HepG2 (cell line): ENCODE measurements around the gene VPS13D. TPM values are rescaled to one million over a fixed set of nuclear protein-coding genes. Genes with fewer than 3 reads are reported as not detected.

Source experiments
- DNMT1 ChIP-seq: sonication (generic); formaldehyde crosslinking; IDR thresholded peaks from 2 replicates; pipeline ENCODE4 v1.5.1; 2020; ENCODE audit warnings: mild to moderate bottlenecking, missing genetic modification reagents
- DNMT3B ChIP-seq: conservative IDR thresholded peaks from 2 replicates; pipeline ENCODE4 v1.6.1; 2016; ENCODE audit warnings: missing biosample characterization, control low read depth
- GATAD2A ChIP-seq: IDR thresholded peaks from 2 replicates; pipeline ENCODE4 v1.6.1; 2016
- XRCC5 ChIP-seq: fragments of 200-400 bp; formaldehyde crosslinking; optimal IDR thresholded peaks from 2 replicates; pipeline ENCODE3; 2017; ENCODE audit warnings: mild to moderate bottlenecking, low read length
- ZMAT3 ChIP-seq: sonication (generic); formaldehyde crosslinking; conservative IDR thresholded peaks from 2 replicates; pipeline ENCODE4 v1.7.0; 2021; ENCODE audit warnings: missing genetic modification reagents
- ZMYM4 ChIP-seq: sonication (generic); formaldehyde crosslinking; IDR thresholded peaks from 2 replicates; pipeline ENCODE4 v1.8.1; 2023; ENCODE audit warnings: mild to moderate bottlenecking, missing genetic modification reagents
- ZNF33B ChIP-seq: sonication (generic); formaldehyde crosslinking; IDR thresholded peaks from 2 replicates; pipeline ENCODE4 v1.5.1; 2020; ENCODE audit warnings: mild to moderate bottlenecking, missing genetic modification reagents
- ZNF367 ChIP-seq: sonication (generic); formaldehyde crosslinking; IDR thresholded peaks from 2 replicates; pipeline ENCODE4 v1.4.0; 2020; ENCODE audit warnings: missing genetic modification reagents, borderline replicate concordance
- ZNF496 ChIP-seq: sonication (generic); formaldehyde crosslinking; IDR thresholded peaks from 2 replicates; pipeline ENCODE4 v1.8.1; 2023; ENCODE audit warnings: mild to moderate bottlenecking, moderate library complexity, missing genetic modification reagents; ENCODE audit not compliant: insufficient replicate concordance
- ZNF569 ChIP-seq: sonication (generic); formaldehyde crosslinking; IDR thresholded peaks from 2 replicates; pipeline ENCODE4 v1.5.0; 2020; ENCODE audit warnings: mild to moderate bottlenecking, missing genetic modification reagents, moderate library complexity, borderline replicate concordance
- ZNF703 ChIP-seq: sonication (generic); formaldehyde crosslinking; IDR thresholded peaks from 2 replicates; pipeline ENCODE4 v1.5.1; 2020; ENCODE audit warnings: missing genetic modification reagents, mild to moderate bottlenecking, moderate library complexity, borderline replicate concordance
- polyA plus RNA-seq, 8 experiments: library from polyadenylated mRNA; depleted of rRNA in 3 of 8; stranded (reverse) in 7 of 8; unstranded in 1 of 8; fragments of >200 nt; fragmentation: Illumina TruSeq in 4 of 8; extraction: Trizol in 4 of 8; gene quantifications; 2 replicates each; pipeline versions ENCODE4 v1.2.1 to v1.2.3, GENCODE V29; 2011 to 2016; ENCODE audit warnings: low read depth in 4 of 8, missing spikeins in 1 of 8, mixed read lengths in 1 of 8; ENCODE audit not compliant: insufficient read depth in 1 of 8
- total RNA-seq, 5 experiments: library from RNA; depleted of rRNA; stranded (reverse); fragments of >200 nt; fragmentation: Illumina TruSeq; extraction: Trizol; gene quantifications; 2 replicates each; pipeline ENCODE4 v1.2.3, GENCODE V29; 2016; ENCODE audit warnings: low read depth in 1 of 5
- TF ChIP-seq, protein P1 (sequence below): sonication (generic); formaldehyde crosslinking; IDR thresholded peaks from 2 replicates; pipeline ENCODE4 v1.5.0; 2020; ENCODE audit warnings: mild to moderate bottlenecking, missing genetic modification reagents
- TF ChIP-seq, protein P2 (sequence below): sonication (generic); formaldehyde crosslinking; IDR thresholded peaks from 2 replicates; pipeline ENCODE4 v1.4.0; 2020; ENCODE audit warnings: missing genetic modification reagents
- TF ChIP-seq, protein P3 (sequence below): sonication (generic); formaldehyde crosslinking; IDR thresholded peaks from 2 replicates; pipeline ENCODE4 v1.4.0; 2020; ENCODE audit warnings: missing genetic modification reagents
- TF ChIP-seq, protein P4 (sequence below): sonication (generic); formaldehyde crosslinking; IDR thresholded peaks from 2 replicates; pipeline ENCODE4 v1.4.0; 2020; ENCODE audit warnings: mild to moderate bottlenecking, missing genetic modification reagents

Gene VPS13D
- total and polyA plus RNA-seq, 2 of the 13 experiments (the other 11 are each of a cell fraction or from before 2014, with no cell fraction given) = 8.6 to 13.9 TPM

DNA sequence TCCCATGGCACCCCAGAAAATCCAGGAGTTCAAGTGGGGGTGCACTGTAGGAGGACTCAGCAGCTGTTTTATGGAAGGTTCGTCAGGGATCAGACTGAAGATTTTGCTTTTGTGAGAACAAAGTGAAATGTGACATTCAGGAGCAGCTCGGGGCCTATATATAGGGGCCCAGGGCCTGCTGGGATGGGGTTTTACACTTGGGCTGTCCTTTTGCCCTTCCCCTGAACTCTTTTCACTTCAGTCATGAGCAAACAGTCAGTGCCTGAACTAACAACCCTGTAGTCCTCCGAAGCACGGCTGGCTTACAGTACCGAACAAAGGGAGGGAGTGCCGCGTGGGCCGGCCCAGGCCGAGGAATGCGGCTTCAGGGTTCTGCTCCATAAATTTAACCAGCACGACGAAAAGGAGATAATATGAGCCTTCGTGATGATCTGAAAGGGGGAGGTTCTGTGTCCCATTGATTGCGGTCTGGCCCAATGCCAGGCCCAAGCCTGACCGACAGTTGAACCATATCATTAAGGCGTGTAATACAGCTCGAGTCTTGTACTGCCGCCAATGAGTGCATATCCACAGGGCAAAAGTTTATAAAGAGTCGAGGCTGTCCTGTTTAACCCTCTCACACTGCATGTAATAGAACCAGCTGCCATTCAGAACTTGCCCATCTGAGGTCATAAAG is 248.2 kb downstream of the VPS13D start (continued):
- TF ChIP-seq ZNF496 (CRISPR knock-in tag) = no peak
- TF ChIP-seq ZNF367 (CRISPR knock-in tag) = no peak
- peak; percentile 61 for TF ChIP-seq XRCC5
- TF ChIP-seq, protein P1, sequence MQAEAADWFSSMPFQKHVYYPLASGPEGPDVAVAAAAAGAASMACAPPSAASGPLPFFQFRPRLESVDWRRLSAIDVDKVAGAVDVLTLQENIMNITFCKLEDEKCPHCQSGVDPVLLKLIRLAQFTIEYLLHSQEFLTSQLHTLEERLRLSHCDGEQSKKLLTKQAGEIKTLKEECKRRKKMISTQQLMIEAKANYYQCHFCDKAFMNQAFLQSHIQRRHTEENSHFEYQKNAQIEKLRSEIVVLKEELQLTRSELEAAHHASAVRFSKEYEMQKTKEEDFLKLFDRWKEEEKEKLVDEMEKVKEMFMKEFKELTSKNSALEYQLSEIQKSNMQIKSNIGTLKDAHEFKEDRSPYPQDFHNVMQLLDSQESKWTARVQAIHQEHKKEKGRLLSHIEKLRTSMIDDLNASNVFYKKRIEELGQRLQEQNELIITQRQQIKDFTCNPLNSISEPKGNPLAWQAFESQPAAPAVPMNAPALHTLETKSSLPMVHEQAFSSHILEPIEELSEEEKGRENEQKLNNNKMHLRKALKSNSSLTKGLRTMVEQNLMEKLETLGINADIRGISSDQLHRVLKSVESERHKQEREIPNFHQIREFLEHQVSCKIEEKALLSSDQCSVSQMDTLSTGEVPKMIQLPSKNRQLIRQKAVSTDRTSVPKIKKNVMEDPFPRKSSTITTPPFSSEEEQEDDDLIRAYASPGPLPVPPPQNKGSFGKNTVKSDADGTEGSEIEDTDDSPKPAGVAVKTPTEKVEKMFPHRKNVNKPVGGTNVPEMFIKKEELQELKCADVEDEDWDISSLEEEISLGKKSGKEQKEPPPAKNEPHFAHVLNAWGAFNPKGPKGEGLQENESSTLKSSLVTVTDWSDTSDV (CRISPR knock-in tag) = no peak
- TF ChIP-seq DNMT1 (CRISPR knock-in tag) = 0 out of 2 replicates have a peak, but pooled peaks have one; percentile 34
- TF ChIP-seq GATAD2A (CRISPR knock-in tag) = peak; percentile 94
- no peak for TF ChIP-seq ZNF33B
- TF ChIP-seq DNMT3B (CRISPR knock-in tag) = peak; percentile 83; the same call in 1 of the 2 replicates
- TF ChIP-seq, protein P2, sequence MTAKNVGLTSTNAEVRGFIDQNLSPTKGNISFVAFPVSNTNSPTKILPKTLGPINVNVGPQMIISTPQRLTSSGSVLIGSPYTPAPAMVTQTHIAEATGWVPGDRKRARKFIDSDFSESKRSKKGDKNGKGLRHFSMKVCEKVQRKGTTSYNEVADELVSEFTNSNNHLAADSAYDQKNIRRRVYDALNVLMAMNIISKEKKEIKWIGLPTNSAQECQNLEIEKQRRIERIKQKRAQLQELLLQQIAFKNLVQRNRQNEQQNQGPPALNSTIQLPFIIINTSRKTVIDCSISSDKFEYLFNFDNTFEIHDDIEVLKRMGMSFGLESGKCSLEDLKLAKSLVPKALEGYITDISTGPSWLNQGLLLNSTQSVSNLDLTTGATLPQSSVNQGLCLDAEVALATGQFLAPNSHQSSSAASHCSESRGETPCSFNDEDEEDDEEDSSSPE (CRISPR knock-in tag) = peak; percentile 80
- TF ChIP-seq, protein P3, sequence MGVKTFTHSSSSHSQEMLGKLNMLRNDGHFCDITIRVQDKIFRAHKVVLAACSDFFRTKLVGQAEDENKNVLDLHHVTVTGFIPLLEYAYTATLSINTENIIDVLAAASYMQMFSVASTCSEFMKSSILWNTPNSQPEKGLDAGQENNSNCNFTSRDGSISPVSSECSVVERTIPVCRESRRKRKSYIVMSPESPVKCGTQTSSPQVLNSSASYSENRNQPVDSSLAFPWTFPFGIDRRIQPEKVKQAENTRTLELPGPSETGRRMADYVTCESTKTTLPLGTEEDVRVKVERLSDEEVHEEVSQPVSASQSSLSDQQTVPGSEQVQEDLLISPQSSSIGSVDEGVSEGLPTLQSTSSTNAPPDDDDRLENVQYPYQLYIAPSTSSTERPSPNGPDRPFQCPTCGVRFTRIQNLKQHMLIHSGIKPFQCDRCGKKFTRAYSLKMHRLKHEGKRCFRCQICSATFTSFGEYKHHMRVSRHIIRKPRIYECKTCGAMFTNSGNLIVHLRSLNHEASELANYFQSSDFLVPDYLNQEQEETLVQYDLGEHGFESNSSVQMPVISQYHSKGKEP = no peak
- peak; percentile 89; the same call in 1 of the 2 replicates for TF ChIP-seq ZNF703 (CRISPR knock-in tag)
- peak; percentile 92 for TF ChIP-seq ZMYM4 (CRISPR knock-in tag)
- peak; percentile 78 for TF ChIP-seq ZMAT3 (CRISPR knock-in tag)
- TF ChIP-seq, protein P4, sequence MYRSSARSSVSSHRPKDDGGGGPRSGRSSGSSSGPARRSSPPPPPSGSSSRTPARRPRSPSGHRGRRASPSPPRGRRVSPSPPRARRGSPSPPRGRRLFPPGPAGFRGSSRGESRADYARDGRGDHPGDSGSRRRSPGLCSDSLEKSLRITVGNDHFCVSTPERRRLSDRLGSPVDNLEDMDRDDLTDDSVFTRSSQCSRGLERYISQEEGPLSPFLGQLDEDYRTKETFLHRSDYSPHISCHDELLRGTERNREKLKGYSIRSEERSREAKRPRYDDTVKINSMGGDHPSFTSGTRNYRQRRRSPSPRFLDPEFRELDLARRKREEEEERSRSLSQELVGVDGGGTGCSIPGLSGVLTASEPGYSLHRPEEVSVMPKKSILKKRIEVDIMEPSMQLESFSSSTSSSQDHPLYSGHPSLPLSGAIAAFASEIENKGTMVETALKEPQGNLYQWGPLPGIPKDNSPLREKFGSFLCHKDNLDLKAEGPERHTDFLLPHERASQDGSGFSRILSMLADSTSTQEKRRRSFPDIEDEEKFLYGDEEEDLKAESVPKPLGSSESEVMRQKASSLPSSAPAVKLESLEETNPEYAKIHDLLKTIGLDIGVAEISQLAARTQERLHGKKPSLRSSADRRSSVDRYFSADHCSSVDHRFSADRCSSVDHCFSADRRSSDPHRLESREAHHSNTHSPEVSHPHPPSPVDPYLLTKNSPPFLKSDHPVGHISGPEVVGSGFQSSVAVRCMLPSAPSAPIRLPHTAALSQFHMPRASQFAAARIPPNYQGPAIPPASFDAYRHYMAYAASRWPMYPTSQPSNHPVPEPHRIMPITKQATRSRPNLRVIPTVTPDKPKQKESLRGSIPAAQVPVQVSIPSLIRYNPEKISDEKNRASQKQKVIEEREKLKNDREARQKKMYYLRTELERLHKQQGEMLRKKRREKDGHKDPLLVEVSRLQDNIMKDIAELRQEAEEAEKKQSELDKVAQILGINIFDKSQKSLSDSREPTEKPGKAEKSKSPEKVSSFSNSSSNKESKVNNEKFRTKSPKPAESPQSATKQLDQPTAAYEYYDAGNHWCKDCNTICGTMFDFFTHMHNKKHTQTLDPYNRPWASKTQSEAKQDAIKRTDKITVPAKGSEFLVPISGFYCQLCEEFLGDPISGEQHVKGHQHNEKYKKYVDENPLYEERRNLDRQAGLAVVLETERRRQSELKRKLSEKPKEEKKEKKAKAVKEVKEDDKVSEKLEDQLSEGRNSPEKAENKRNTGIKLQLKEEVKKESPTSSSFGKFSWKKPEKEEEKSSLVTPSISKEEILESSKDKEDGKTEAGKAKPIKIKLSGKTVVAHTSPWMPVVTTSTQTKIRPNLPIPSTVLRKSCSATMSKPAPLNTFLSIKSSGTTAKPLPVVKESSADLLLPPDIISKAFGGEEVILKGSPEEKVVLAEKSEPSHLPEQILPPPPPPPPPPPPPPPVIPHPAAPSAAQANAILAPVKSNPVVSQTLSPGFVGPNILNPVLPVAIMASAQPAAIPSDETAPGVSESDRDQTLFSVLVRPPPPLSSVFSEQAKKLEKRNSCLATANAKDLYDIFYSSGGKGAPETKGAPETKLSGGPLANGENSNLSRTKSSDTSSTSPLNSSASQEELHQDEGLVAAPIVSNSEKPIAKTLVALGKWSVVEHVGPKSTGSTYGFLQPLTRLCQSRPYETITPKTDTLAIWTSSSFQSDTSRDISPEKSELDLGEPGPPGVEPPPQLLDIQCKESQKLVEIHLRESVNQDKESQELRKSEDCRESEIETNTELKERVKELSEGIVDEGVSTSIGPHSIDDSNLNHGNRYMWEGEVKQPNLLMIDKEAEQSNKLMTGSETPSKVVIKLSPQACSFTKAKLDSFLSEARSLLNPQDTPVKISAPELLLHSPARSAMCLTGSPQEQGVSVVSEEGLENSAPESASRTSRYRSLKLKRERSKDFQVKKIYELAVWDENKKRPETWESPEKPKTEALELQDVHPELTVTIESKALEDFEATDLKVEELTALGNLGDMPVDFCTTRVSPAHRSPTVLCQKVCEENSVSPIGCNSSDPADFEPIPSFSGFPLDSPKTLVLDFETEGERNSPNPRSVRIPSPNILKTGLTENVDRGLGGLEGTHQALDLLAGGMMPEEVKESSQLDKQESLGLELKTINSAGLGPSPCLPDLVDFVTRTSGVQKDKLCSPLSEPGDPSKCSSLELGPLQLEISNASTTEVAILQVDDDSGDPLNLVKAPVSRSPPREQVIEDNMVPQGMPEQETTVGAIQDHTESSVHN (CRISPR knock-in tag) = peak; percentile 66; the same call in 1 of the 2 replicates
- no peak for TF ChIP-seq ZNF569
